Naive B cell (primary cell): ENCODE results near the gene LRFN3. TPM values are rescaled to one million over a fixed set of nuclear protein-coding genes. Genes with fewer than 3 reads are reported as not detected.
"Not testable (repeated sequence)": the region's sequence is repeated elsewhere in the genome, so short reads cannot be mapped to it uniquely, and the experiment has no call there.

Experiments
- ATAC-seq, 2 donors: fragments of 150-1000 bp; cut with Tn5 transposase; 2 replicates each; pipeline ENCODE4 v1.10.0; 2021; ENCODE audit warnings: low read depth in 2 of 2, mild to moderate bottlenecking in 2 of 2, moderate library complexity in 2 of 2
- DNase-seq: peaks from one replicate; pipeline ENCODE4 v3.0.0; 2022
- H3K27ac Mint-ChIP-seq, 6 donors: one replicate each; pipeline ENCODE4 v1.8.0; 2020 to 2022; ENCODE audit warnings: mild to moderate bottlenecking in 6 of 6, mixed read lengths in 6 of 6, moderate library complexity in 5 of 6, inconsistent platforms in 2 of 6
- H3K27me3 Mint-ChIP-seq, 3 donors: one replicate each; pipeline ENCODE4 v1.8.0; 2021 to 2022; ENCODE audit warnings: mixed read lengths in 3 of 3, mild to moderate bottlenecking in 1 of 3
- H3K36me3 Mint-ChIP-seq, 2 donors: one replicate each; pipeline ENCODE4 v1.8.0; 2020 to 2022; ENCODE audit warnings: mixed read lengths in 2 of 2, inconsistent platforms in 1 of 2, mild to moderate bottlenecking in 1 of 2
- H3K4me1 Mint-ChIP-seq, 3 donors: one replicate each; pipeline ENCODE4 v1.8.0; 2020 to 2022; ENCODE audit warnings: mixed read lengths in 3 of 3, inconsistent platforms in 1 of 3, mild to moderate bottlenecking in 1 of 3, moderate library complexity in 1 of 3
- H3K4me3 Mint-ChIP-seq, 8 donors: one replicate each; pipeline ENCODE4 v1.8.0; 2020 to 2022; ENCODE audit warnings: mild to moderate bottlenecking in 8 of 8, mixed read lengths in 8 of 8, moderate library complexity in 8 of 8, inconsistent platforms in 2 of 8
- H3K9me3 Mint-ChIP-seq, 7 donors: one replicate each; pipeline ENCODE4 v1.8.0; 2020 to 2022; ENCODE audit warnings: mixed read lengths in 7 of 7, mild to moderate bottlenecking in 5 of 7, inconsistent platforms in 2 of 7, moderate library complexity in 1 of 7
- polyA plus RNA-seq, 6 donors: library from polyadenylated mRNA; unstranded; fragments of 300-500 nt; fragmentation: Illumina TruSeq; gene quantifications; one replicate each; pipeline ENCODE4 v1.2.3, GENCODE V29; 2021; ENCODE audit warnings: low read depth in 6 of 6

The LRFN3 gene
- polyA plus RNA-seq, 6 donors from 2014 or later = 0.12 to 0.22 (median 0.14) TPM; not detected in 3

DNA sequence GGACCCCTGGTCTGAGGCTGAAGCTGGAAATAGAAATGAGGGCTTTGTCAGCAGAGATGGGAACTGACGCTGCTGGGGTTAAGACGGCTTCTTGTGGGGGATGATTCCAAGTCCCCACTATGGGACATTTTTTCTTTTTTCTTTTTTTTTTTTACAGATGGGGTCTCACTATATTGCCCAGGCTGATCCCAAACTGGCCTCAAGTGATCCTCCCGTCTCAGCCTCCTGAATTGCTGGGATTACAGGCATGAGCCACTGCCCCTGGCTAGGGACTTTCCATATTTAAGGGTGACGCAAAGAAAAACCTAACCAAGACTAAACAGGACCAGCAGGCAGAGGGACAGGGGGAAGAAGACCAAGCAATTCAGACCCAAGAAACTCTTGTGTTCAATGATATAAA, 10.0 kb downstream of the LRFN3 start:
- ATAC-seq (no peak), DNase-seq (no peak)
- no peaks in the 10 kb centered on the region for H3K36me3 Mint-ChIP-seq
- peaks cover 5 to 41% (median 24%) of the 10 kb centered on the region in 3 donors for H3K27me3 Mint-ChIP-seq
- peak overlapping the region in 3 of 6 donors; percentile 38 to 82 (median 72) for H3K27ac Mint-ChIP-seq
- peak overlapping the region in 1 of 8 donors; percentile 5 for H3K4me3 Mint-ChIP-seq
- H3K4me1 Mint-ChIP-seq = peaks cover 0 to 1% (median 0%) of the 10 kb centered on the region in 3 donors
- H3K9me3 Mint-ChIP-seq = peaks cover 0 to 1% (median 0%) of the 10 kb centered on the region in 7 donors

DNA sequence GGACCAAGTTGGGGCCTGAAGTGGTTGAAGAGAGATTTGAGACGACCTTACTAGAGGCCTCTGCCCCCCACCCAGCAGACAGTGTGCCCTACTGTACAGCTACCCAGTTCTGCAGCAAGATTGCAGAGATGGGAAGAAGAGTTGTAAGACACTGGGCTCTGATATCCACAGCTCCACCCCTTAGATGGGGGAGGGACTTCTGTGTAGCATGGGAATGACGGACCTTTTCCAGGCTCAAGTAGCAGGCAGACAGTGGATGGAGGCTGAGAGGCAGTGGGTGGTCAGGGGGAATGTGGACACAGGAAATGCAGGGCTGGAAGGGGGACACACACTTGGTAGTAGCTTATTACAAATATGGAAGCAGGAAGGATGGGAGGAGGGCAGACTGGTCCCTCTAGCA, 13.0 kb downstream of the LRFN3 start:
- peaks cover 5 to 32% (median 11%) of the 10 kb centered on the region in 3 donors for H3K27me3 Mint-ChIP-seq
- no peaks in the 10 kb centered on the region for H3K36me3 Mint-ChIP-seq
- peak overlapping the region in 1 of 6 donors; percentile 85 for H3K27ac Mint-ChIP-seq
- peaks cover 15 to 21% (median 17%) of the 10 kb centered on the region in 3 donors for H3K4me1 Mint-ChIP-seq
- no peak for ATAC-seq
- peaks cover 0 to 3% (median 0%) of the 10 kb centered on the region in 7 donors for H3K9me3 Mint-ChIP-seq
- H3K4me3 Mint-ChIP-seq = no peak overlapping the region
- no peak for DNase-seq

DNA sequence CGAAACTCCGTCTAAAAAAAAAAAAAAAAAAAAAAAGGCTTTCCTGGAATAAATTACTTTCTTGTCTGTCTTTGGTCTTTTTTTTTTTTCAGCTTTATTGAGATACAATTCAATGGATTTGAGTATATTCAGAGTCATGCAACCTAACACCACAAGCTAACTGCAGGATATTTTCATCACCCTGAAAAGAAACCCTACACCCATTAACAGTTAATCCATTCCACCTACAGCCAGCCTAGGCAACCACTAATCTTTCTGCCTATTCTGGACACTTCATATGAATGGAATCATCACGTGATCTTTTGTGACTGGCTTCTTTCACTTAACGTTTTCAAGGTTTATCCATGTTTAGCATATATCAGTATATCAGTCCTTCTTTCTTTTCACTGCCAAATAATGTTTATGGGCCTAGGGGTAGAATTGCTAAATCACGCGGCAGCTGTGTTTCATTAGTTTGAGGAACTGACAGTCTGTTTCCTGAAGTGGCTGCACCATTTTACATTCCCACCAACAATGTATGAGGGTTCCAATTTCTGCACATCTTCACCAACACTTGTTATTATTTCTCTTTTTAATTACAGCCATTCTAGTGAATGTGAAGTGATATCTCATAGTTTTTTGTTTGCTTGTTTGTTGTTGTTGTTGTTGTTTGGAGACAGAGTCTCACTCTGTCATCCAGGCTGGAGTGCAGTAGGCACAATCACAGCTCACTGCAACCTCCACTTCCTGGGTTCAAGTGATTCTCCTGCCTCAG, 19.9 kb downstream of the LRFN3 start:
- Mint-ChIP-seq H3K4me1 (peaks cover 27 to 32% (median 28%) of the 10 kb centered on the region in 3 donors), H3K9me3 (peaks cover 0 to 9% (median 7%) of the 10 kb centered on the region in 7 donors), H3K27ac (no peak overlapping the region), H3K36me3 (peaks cover 3 to 8% of the 10 kb centered on the region in 2 donors), H3K4me3 (no peak overlapping the region), H3K27me3 (peaks cover 8 to 36% (median 30%) of the 10 kb centered on the region in 3 donors)
- ATAC-seq (no peak), DNase-seq (no peak)

DNA sequence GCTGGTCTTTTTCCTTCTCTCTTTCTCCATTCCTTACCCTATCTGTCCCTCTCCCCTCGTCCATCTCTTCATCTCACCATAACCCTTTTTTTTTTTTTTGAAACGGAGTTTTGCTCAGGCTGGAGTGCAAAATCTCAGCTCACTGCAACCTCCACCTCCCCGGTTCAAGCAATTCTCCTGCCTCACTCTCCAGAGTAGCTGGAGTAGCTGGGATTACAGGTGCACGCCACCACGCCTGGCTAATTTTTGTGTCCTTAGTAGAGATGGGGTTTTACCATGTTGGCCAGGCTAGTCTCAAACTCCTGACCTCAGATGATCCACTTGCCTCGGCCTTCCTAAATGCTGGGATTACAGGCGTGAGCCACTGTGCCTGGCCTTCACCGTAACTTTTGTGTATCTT, 21.2 kb downstream of the LRFN3 start:
- H3K9me3 Mint-ChIP-seq, ATAC-seq, H3K36me3 Mint-ChIP-seq, H3K27ac Mint-ChIP-seq, H3K4me3 Mint-ChIP-seq, DNase-seq: not testable (repeated sequence)
- peaks cover 13 to 34% (median 31%) of the 10 kb centered on the region in 3 donors for H3K27me3 Mint-ChIP-seq
- peaks cover 24 to 27% (median 27%) of the 10 kb centered on the region in 3 donors for H3K4me1 Mint-ChIP-seq

GRCh38 chr19:35958660-35959039, 22.5 kb downstream of the LRFN3 start:
- DNase-seq (no peak), ATAC-seq (no peak)
- Mint-ChIP-seq H3K36me3 (peaks cover 3 to 8% of the 10 kb centered on the region in 2 donors), H3K4me1 (peaks cover 14 to 19% (median 17%) of the 10 kb centered on the region in 3 donors), H3K9me3 (peaks cover 0 to 9% (median 5%) of the 10 kb centered on the region in 7 donors), H3K4me3 (peak overlapping the region in 7 of 8 donors; percentile 2 to 83 (median 77)), H3K27me3 (peaks cover 19 to 43% (median 31%) of the 10 kb centered on the region in 3 donors), H3K27ac (no peak overlapping the region)

- DNase-seq = peak; percentile 45
- Mint-ChIP-seq H3K4me1 (peaks cover 7 to 13% (median 11%) of the 10 kb centered on the region in 3 donors), H3K27me3 (peaks cover 19 to 44% (median 31%) of the 10 kb centered on the region in 3 donors), H3K27ac (peak overlapping the region in 1 of 6 donors; percentile 39), H3K4me3 (peak overlapping the region in 7 of 8 donors; percentile 16 to 79 (median 30)), H3K9me3 (peaks cover 0 to 9% (median 5%) of the 10 kb centered on the region in 7 donors), H3K36me3 (peaks cover 3 to 8% of the 10 kb centered on the region in 2 donors)
- peak; percentile 94 to 95 for ATAC-seq
Measured at GRCh38 chr19:35959040-35959967, 23.1 kb downstream of the LRFN3 start.

GRCh38 chr19:35959968-35960320, 23.8 kb downstream of the LRFN3 start:
- DNase-seq (no peak), ATAC-seq (no peak)
- H3K36me3 Mint-ChIP-seq = peaks cover 3 to 8% of the 10 kb centered on the region in 2 donors
- peaks cover 0 to 9% (median 5%) of the 10 kb centered on the region in 7 donors for H3K9me3 Mint-ChIP-seq
- peaks cover 19 to 44% (median 31%) of the 10 kb centered on the region in 3 donors for H3K27me3 Mint-ChIP-seq
- no peak overlapping the region for H3K27ac Mint-ChIP-seq
- peak overlapping the region in 5 of 8 donors; percentile 16 to 69 (median 44) for H3K4me3 Mint-ChIP-seq
- H3K4me1 Mint-ChIP-seq = peaks cover 6 to 13% (median 11%) of the 10 kb centered on the region in 3 donors

GRCh38 chr19:35960432-35960972, 24.3 kb downstream of the LRFN3 start:
- DNase-seq = no peak
- peaks cover 4 to 13% (median 11%) of the 10 kb centered on the region in 3 donors for H3K4me1 Mint-ChIP-seq
- no peak overlapping the region for H3K27ac Mint-ChIP-seq

DNA sequence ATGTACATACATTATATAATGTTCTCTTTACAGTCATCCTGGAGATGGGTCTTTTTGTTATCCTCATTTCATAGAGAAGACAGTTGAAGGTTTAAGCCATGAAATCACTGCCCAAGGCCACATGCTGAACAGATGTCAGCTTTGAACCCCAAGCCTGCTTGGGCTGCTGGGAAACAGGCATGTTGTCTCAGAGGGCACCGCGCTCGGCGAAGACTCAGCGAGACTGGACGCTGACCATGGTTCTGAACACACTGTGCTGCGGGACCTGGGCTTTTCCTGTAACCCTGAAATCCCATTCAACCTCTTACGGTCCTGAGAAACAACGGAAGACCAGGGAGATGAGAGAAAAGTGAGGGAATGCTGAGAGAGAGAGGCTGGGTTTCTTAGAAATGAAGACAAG, 27.3 kb downstream of the LRFN3 start:
- no peak for DNase-seq
- Mint-ChIP-seq H3K9me3 (peaks cover 0 to 4% (median 0%) of the 10 kb centered on the region in 7 donors), H3K27ac (no peak overlapping the region), H3K4me1 (peaks cover 2 to 10% (median 3%) of the 10 kb centered on the region in 3 donors), H3K36me3 (peaks cover 3 to 8% of the 10 kb centered on the region in 2 donors), H3K4me3 (no peak overlapping the region), H3K27me3 (peaks cover 27 to 44% (median 35%) of the 10 kb centered on the region in 3 donors)
- no peak for ATAC-seq

More at GRCh38 chr19:35960432-35960972, 24.3 kb downstream of the LRFN3 start:
- peaks cover 3 to 8% of the 10 kb centered on the region in 2 donors for H3K36me3 Mint-ChIP-seq
- ATAC-seq = no peak
- peaks cover 20 to 45% (median 32%) of the 10 kb centered on the region in 3 donors for H3K27me3 Mint-ChIP-seq
- H3K9me3 Mint-ChIP-seq = peaks cover 0 to 9% (median 5%) of the 10 kb centered on the region in 7 donors
- peak overlapping the region in 4 of 8 donors; percentile 29 to 64 (median 50) for H3K4me3 Mint-ChIP-seq

- no peak for DNase-seq
- Mint-ChIP-seq H3K9me3 (no peaks in the 10 kb centered on the region), H3K36me3 (no peaks in the 10 kb centered on the region), H3K27ac (no peak overlapping the region), H3K27me3 (peaks cover 21 to 33% (median 22%) of the 10 kb centered on the region in 3 donors), H3K4me1 (no peaks in the 10 kb centered on the region), H3K4me3 (no peak overlapping the region)
- ATAC-seq = no peak
Measured at GRCh38 chr19:35966771-35967170, 30.6 kb downstream of the LRFN3 start.

DNA sequence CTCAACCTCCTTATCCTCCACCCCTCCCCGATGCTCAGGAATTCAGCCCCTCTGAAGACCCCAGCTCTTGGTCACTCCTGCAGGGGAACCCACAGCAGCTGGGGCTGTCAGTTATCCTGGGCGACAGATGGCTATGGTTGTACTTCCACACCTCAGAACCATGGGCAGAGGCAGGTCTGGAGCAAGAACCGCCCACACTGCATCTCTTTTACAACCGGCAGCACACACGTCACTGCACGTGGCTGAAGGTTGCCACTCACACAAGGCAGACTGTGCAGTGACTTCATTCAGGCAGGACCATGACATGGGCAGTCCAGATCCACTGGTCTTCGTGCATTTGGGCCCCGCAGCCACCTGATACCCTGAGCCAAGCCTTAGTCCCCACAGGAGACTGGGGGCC, 37.3 kb downstream of the LRFN3 start:
- no peaks in the 10 kb centered on the region for H3K36me3 Mint-ChIP-seq
- no peak for DNase-seq
- no peak overlapping the region for H3K27ac Mint-ChIP-seq
- no peak overlapping the region for H3K4me3 Mint-ChIP-seq
- no peak for ATAC-seq
- H3K4me1 Mint-ChIP-seq = peaks cover 0 to 1% (median 0%) of the 10 kb centered on the region in 3 donors
- H3K9me3 Mint-ChIP-seq = no peaks in the 10 kb centered on the region
- peaks cover 10 to 46% (median 32%) of the 10 kb centered on the region in 3 donors for H3K27me3 Mint-ChIP-seq

DNA sequence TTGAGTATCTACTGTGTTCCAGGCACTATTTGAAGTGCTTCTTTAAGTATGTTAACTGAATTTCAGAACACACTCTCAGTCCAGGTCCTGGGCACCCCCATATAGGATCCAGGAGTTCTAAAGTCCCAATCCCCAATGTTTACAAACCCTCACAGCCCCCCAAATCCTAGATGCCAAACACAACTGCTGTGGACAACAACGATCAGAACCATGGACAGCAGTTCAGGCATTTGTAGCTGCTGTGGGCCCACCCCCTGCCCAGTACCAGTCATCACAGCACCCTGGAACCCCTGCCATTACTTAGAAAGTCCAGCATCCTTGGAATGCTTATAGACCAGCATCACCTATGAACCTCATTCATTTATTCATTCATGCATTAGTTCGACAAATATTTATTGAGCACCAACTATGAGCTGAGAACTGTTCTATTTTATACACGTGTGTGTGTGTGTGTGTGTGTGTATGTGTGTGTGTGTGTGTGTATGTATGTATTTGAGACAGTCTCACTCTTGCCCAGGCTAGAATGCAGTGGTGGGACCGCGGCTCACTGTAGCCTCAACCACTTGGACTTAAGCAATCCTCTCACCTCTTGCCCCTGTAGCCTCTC, 39.5 kb downstream of the LRFN3 start:
- H3K4me1 Mint-ChIP-seq = peaks cover 0 to 5% (median 0%) of the 10 kb centered on the region in 3 donors
- no peak overlapping the region for H3K27ac Mint-ChIP-seq
- DNase-seq (no peak), ATAC-seq (no peak)
- H3K9me3 Mint-ChIP-seq = no peaks in the 10 kb centered on the region
- H3K27me3 Mint-ChIP-seq = peaks cover 15 to 48% (median 44%) of the 10 kb centered on the region in 3 donors
- no peak overlapping the region for H3K4me3 Mint-ChIP-seq
- H3K36me3 Mint-ChIP-seq = no peaks in the 10 kb centered on the region
